CD4-positive, CD25-positive, alpha-beta regulatory T cell (primary cell): ENCODE measurements around the gene EMD. TPM values are rescaled to one million over a fixed set of nuclear protein-coding genes. Genes with fewer than 3 reads are reported as not detected.

ENCODE experiments used
- ATAC-seq, 2 donors: fragments of 150-1000 bp; cut with Tn5 transposase; one replicate each; pipeline ENCODE4 v1.10.0; 2021; ENCODE audit warnings: low read depth in 2 of 2, moderate number of reproducible peaks in 2 of 2, moderate library complexity in 1 of 2
- DNase-seq, 3 donors: peaks; one replicate each; pipeline versions ENCODE4 v3.0.0 to v3.0.0-alpha.2; 2012 to 2022; ENCODE audit warnings: mixed read lengths in 1 of 3
- H3K27ac ChIP-seq: one replicate; pipeline ENCODE4 v1.7.0; 2013; ENCODE audit warnings: mild to moderate bottlenecking, low read length; ENCODE audit not compliant: insufficient read depth, poor library complexity, severe bottlenecking
- H3K27me3 ChIP-seq: one replicate; pipeline ENCODE4 v1.7.0; 2013; ENCODE audit warnings: low read length; ENCODE audit not compliant: control insufficient read depth, insufficient read depth
- H3K36me3 ChIP-seq: one replicate; pipeline ENCODE4 v1.7.0; 2013; ENCODE audit warnings: mild to moderate bottlenecking, low read length, moderate library complexity; ENCODE audit not compliant: control insufficient read depth, insufficient read depth
- H3K4me1 ChIP-seq: 2 replicates; pipeline ENCODE4 v1.7.0; 2013; ENCODE audit warnings: mild to moderate bottlenecking, low read length; ENCODE audit not compliant: insufficient read depth, control insufficient read depth, poor library complexity, severe bottlenecking
- H3K4me3 ChIP-seq: one replicate; pipeline ENCODE4 v1.7.0; 2013; ENCODE audit warnings: low read depth, mild to moderate bottlenecking, low read length, moderate library complexity
- H3K9me3 ChIP-seq, 2 experiments: 1 replicate in 1 of 2; 2 replicates in 1 of 2; pipeline ENCODE4 v1.7.0; 2013; ENCODE audit warnings: low read length in 2 of 2, mild to moderate bottlenecking in 1 of 2, moderate library complexity in 1 of 2; ENCODE audit not compliant: control insufficient read depth in 2 of 2
- H3K27ac Mint-ChIP-seq, 3 donors: one replicate each; pipeline ENCODE4 v1.8.0; 2020 to 2022; ENCODE audit warnings: mild to moderate bottlenecking in 3 of 3, mixed read lengths in 3 of 3, moderate library complexity in 2 of 3
- H3K27me3 Mint-ChIP-seq: one replicate; pipeline ENCODE4 v1.8.0; 2022; ENCODE audit warnings: mild to moderate bottlenecking, mixed read lengths
- H3K36me3 Mint-ChIP-seq: one replicate; pipeline ENCODE4 v1.8.0; 2020; ENCODE audit warnings: mixed read lengths
- H3K4me1 Mint-ChIP-seq, 4 donors: one replicate each; pipeline ENCODE4 v1.8.0; 2020 to 2022; ENCODE audit warnings: mixed read lengths in 4 of 4, mild to moderate bottlenecking in 1 of 4
- H3K4me3 Mint-ChIP-seq, 4 donors: one replicate each; pipeline ENCODE4 v1.8.0; 2020 to 2022; ENCODE audit warnings: mild to moderate bottlenecking in 4 of 4, mixed read lengths in 4 of 4, moderate library complexity in 3 of 4
- H3K9me3 Mint-ChIP-seq, 7 donors: one replicate each; pipeline ENCODE4 v1.8.0; 2020 to 2022; ENCODE audit warnings: mixed read lengths in 7 of 7, mild to moderate bottlenecking in 3 of 7, moderate library complexity in 2 of 7
- polyA plus RNA-seq, 4 donors: library from polyadenylated mRNA; unstranded; fragments of 300-500 nt; fragmentation: Illumina TruSeq; gene quantifications; one replicate each; pipeline ENCODE4 v1.2.3, GENCODE V29; 2021
- total RNA-seq: library from RNA; stranded (reverse); gene quantifications from one replicate; pipeline ENCODE4 v1.2.3, GENCODE V29; 2022

The EMD gene
- total and polyA plus RNA-seq, 5 donors from 2014 or later: 31.8 to 133 (median 37.3) TPM

DNA sequence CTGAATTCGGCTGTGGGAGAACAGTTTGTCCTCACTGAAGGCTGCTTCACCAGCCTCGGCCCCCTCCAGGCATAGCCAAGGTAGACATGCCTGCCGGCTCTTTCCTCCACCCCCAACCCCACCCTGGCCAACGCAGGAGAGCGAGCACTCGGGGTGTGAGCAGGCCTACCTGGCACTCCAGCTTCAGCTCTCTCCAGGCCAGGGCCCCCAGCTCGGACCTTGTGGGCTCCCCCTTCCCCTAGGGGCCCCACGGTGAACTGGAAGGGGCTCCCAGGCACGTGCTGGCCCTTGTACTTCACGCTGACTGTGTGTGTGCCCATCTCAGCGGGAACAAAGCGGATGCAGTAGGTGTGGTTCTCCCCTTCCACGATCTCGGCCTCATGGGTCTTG, 27.1 kb upstream of the EMD start:
- H3K27me3 Mint-ChIP-seq: no peaks in the 10 kb centered on the region
- no peaks in the 10 kb centered on the region for H3K9me3 ChIP-seq
- peak overlapping the region; percentile 54 to 89 (median 66) for H3K4me3 Mint-ChIP-seq
- H3K27ac Mint-ChIP-seq: peak overlapping the region; percentile 80 to 92 (median 82)
- peaks cover 8% of the 10 kb centered on the region for H3K36me3 Mint-ChIP-seq
- H3K4me1 Mint-ChIP-seq: peaks cover 0 to 77% (median 11%) of the 10 kb centered on the region in 4 donors
- DNase-seq: no peak
- H3K36me3 ChIP-seq: peaks cover 49% of the 10 kb centered on the region
- peaks cover 0 to 1% (median 0%) of the 10 kb centered on the region in 7 donors for H3K9me3 Mint-ChIP-seq
- peaks cover 98% of the 10 kb centered on the region for H3K4me1 ChIP-seq
- H3K27ac ChIP-seq: peak overlapping the region; percentile 68
- H3K4me3 ChIP-seq: no peak overlapping the region
- ATAC-seq: no peak
- no peaks in the 10 kb centered on the region for H3K27me3 ChIP-seq

DNA sequence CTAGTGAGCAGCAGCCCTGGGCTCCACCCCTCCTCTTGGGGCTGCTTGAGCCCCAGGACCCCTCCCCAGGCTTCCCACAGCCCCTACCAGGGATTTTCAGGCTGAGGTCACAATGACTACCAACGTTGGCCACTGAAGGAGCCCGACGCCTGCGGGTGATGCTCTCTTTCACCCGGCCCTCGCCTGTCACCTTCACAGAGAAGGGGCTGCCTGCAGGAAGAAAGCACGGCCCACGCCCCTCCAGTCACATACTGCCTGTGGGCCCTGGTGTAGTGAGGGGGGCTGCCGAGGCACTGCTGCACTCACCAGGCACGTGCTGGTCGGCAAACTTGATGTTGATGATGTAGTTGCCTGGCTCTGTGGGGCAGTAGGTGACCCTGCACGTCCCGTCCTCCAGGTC, 26.6 kb upstream of the EMD start:
- Histone ChIP-seq H3K27ac (peak overlapping the region; percentile 68), H3K4me3 (no peak overlapping the region), H3K27me3 (no peaks in the 10 kb centered on the region), H3K9me3 (no peaks in the 10 kb centered on the region), H3K4me1 (peaks cover 98% of the 10 kb centered on the region), H3K36me3 (peaks cover 54% of the 10 kb centered on the region)
- peak overlapping the region in 1 of 4 donors; percentile 56 for H3K4me3 Mint-ChIP-seq
- peak overlapping the region in 1 of 3 donors; percentile 80 for H3K27ac Mint-ChIP-seq
- H3K9me3 Mint-ChIP-seq: no peaks in the 10 kb centered on the region
- ATAC-seq: no peak
- H3K36me3 Mint-ChIP-seq: peaks cover 5% of the 10 kb centered on the region
- H3K4me1 Mint-ChIP-seq: peaks cover 0 to 75% (median 6%) of the 10 kb centered on the region in 4 donors
- H3K27me3 Mint-ChIP-seq: no peaks in the 10 kb centered on the region
- DNase-seq: no peak

DNA sequence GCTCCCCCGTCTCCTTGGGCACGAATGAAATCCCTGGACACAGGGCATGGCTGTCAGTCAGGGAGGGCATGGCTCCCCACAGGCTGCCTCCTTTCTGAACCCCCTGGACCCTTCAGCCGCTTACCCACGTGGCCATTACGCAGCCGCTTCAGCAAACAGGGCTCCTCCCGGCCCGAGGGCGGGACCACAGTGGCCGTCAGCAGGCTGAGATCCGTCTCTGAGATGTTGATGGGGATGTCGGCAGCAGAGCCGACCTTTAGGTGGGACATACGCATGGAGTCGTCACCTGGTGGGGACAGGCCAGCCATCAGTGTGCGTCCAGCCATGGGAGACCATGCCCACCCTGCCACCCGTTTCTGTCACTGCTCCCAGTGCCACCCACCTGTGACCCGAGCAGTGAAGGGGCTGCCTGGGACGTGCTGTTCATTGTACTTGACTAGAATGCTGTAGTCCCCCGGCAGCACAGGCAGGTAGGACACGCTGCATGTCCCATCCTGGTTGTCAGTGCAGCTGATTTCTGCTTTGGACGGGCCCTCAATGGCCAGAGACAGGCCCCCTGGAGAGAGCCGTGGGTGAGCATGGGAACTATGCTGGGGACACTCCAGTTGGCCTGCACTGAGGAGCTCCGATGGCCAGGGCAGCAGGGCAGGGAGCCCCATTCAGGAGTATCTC, 25.8 kb upstream of the EMD start:
- H3K9me3 ChIP-seq: no peaks in the 10 kb centered on the region
- Mint-ChIP-seq H3K36me3 (peaks cover 1% of the 10 kb centered on the region), H3K27me3 (no peaks in the 10 kb centered on the region), H3K27ac (peak overlapping the region in 1 of 3 donors; percentile 6), H3K9me3 (no peaks in the 10 kb centered on the region), H3K4me3 (peak overlapping the region in 2 of 4 donors; percentile 28 to 54), H3K4me1 (peaks cover 0 to 73% (median 5%) of the 10 kb centered on the region in 4 donors)
- DNase-seq: no peak
- H3K4me3 ChIP-seq: no peak overlapping the region
- H3K27ac ChIP-seq: no peak overlapping the region
- peaks cover 62% of the 10 kb centered on the region for H3K36me3 ChIP-seq
- no peaks in the 10 kb centered on the region for H3K27me3 ChIP-seq
- no peak for ATAC-seq
- H3K4me1 ChIP-seq: peaks cover 98% of the 10 kb centered on the region

DNA sequence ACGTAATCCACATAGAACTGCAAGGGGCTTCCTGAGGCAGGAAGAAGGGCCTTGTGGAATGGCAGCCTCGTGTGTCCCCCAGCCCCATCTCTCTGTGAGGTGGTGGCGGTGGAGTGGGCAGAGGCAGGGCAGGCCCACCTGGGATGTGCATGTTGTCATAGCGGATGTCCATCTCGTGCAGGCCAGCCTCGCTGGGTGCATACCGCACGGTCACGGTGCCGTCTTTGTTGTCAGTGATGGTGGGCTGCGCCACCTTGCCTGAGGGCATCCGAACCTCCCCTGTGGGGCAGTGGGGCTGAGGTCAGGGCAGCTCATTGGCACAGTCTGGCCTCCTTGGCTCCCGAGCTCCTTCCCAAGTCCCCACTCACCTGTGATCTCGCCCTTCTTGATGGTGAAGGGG, 25.1 kb upstream of the EMD start:
- H3K9me3 Mint-ChIP-seq: peaks cover 0 to 4% (median 0%) of the 10 kb centered on the region in 7 donors
- DNase-seq: no peak
- H3K4me3 ChIP-seq: no peak overlapping the region
- no peaks in the 10 kb centered on the region for H3K9me3 ChIP-seq
- H3K36me3 ChIP-seq: peaks cover 66% of the 10 kb centered on the region
- H3K4me1 Mint-ChIP-seq: peaks cover 0 to 74% (median 5%) of the 10 kb centered on the region in 4 donors
- peaks cover 98% of the 10 kb centered on the region for H3K4me1 ChIP-seq
- H3K4me3 Mint-ChIP-seq: peak overlapping the region in 2 of 4 donors; percentile 28 to 54
- peaks cover 6% of the 10 kb centered on the region for H3K36me3 Mint-ChIP-seq
- H3K27me3 ChIP-seq: no peaks in the 10 kb centered on the region
- H3K27me3 Mint-ChIP-seq: no peaks in the 10 kb centered on the region
- ATAC-seq: no peak
- H3K27ac Mint-ChIP-seq: peak overlapping the region in 2 of 3 donors; percentile 6 to 55
- no peak overlapping the region for H3K27ac ChIP-seq

DNA sequence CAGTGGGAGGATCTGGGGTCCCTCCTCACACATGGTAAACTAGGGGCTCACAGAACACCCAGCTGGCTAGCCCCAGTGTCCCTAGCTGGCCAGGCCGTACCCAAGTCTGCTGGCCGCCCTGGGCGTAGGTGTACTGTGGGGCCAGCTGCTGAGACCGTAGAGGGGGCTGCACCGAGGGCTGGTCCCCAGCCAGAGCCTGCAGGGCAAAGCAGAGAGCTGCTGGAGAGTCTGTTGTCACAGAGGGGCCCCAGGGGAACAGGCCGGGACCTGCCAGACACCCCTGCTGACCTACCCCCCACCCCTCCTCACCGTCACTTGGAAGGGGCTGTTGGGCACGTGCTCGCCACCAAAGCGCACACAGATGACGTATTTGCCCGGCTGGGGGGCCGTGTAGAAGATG, 24.6 kb upstream of the EMD start:
- Histone ChIP-seq H3K27me3 (no peaks in the 10 kb centered on the region), H3K27ac (no peak overlapping the region), H3K9me3 (no peaks in the 10 kb centered on the region), H3K4me3 (no peak overlapping the region), H3K4me1 (peaks cover 98% of the 10 kb centered on the region), H3K36me3 (peaks cover 63% of the 10 kb centered on the region)
- no peak overlapping the region for H3K4me3 Mint-ChIP-seq
- no peak for DNase-seq
- peaks cover 0 to 4% (median 0%) of the 10 kb centered on the region in 7 donors for H3K9me3 Mint-ChIP-seq
- H3K4me1 Mint-ChIP-seq: peaks cover 0 to 69% (median 5%) of the 10 kb centered on the region in 4 donors
- no peak for ATAC-seq
- peak overlapping the region in 1 of 3 donors; percentile 55 for H3K27ac Mint-ChIP-seq
- peaks cover 6% of the 10 kb centered on the region for H3K36me3 Mint-ChIP-seq
- no peaks in the 10 kb centered on the region for H3K27me3 Mint-ChIP-seq

DNA sequence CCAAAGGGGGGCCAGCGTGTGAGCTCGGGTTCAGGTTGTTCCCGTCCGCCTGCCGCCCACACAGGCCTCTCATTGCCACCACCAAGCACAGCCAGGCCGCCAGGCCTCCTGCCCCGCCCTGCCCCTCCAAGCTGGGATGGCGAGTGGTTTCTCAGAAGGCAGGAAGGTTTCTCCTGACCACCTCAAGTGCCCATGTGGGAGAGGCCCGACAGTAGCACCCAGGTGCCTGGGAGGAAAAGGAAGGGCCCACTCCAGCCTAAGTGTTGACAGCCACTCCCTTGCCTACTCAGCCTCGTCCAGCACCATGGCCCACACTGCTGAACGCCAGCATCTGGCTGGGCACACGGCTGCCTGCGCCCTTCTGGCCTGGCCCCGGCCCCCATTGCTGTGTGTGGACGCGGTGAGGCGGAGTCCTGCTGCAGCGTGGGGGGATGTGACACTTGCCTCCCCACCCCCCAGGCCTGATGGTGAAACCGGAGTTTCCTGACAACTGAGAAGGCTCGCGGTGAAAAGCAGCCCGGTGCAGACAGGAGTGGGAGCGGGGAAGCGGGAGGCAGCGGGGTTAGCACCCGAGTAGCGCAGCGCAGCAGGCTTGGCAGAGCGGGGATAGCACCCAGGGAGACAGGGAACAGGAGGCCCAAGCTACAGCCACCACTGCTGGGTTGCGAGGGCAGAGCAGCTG, 23.9 kb upstream of the EMD start:
- H3K27me3 ChIP-seq: no peaks in the 10 kb centered on the region
- no peaks in the 10 kb centered on the region for H3K9me3 ChIP-seq
- Mint-ChIP-seq H3K9me3 (peaks cover 0 to 4% (median 0%) of the 10 kb centered on the region in 7 donors), H3K27ac (peak overlapping the region in 1 of 3 donors; percentile 83), H3K4me3 (no peak overlapping the region), H3K4me1 (peaks cover 0 to 62% (median 5%) of the 10 kb centered on the region in 4 donors), H3K36me3 (peaks cover 6% of the 10 kb centered on the region), H3K27me3 (no peaks in the 10 kb centered on the region)
- no peak for DNase-seq
- ATAC-seq: no peak
- peaks cover 61% of the 10 kb centered on the region for H3K36me3 ChIP-seq
- H3K27ac ChIP-seq: no peak overlapping the region
- H3K4me3 ChIP-seq: no peak overlapping the region
- H3K4me1 ChIP-seq: peaks cover 96% of the 10 kb centered on the region

DNA sequence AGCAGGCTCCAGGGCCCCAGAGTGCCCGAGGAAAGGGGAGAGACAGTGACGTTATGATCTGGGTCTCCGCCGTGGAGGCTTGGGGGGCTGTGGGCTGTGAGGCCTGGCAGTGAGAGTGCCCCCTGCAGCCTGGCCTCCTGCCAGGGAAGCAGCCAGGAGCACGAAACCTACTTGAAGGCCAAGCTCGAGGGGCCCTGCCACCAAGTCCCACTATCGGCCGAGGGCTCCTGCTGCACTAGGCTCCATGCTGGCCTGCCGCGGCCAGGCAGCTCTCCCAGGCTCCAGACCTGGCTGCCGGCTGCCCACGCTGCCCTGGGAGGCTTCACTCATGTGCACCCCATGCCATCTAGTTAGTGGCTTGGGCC, 23.3 kb upstream of the EMD start:
- Mint-ChIP-seq H3K4me1 (peaks cover 0 to 60% (median 5%) of the 10 kb centered on the region in 4 donors), H3K9me3 (peaks cover 0 to 4% (median 0%) of the 10 kb centered on the region in 7 donors)

More for the DNA sequence above, 23.3 kb upstream of the EMD start:
- ATAC-seq (no peak), DNase-seq (no peak)
- H3K9me3 ChIP-seq: no peaks in the 10 kb centered on the region
- no peak overlapping the region for H3K4me3 ChIP-seq
- no peak overlapping the region for H3K4me3 Mint-ChIP-seq
- H3K4me1 ChIP-seq: peaks cover 94% of the 10 kb centered on the region
- no peaks in the 10 kb centered on the region for H3K27me3 ChIP-seq
- H3K36me3 ChIP-seq: peaks cover 61% of the 10 kb centered on the region
- H3K27ac Mint-ChIP-seq: no peak overlapping the region
- H3K27ac ChIP-seq: no peak overlapping the region
- H3K27me3 Mint-ChIP-seq: no peaks in the 10 kb centered on the region
- H3K36me3 Mint-ChIP-seq: peaks cover 6% of the 10 kb centered on the region
